Upper lobe of left lung (tissue), 6 donors: ENCODE data around the gene CALM3. TPM values are rescaled to one million over a fixed set of nuclear protein-coding genes. Genes with fewer than 3 reads are reported as not detected.

Experiments
- ATAC-seq, 2 donors: fragments of 200-7000 bp; cut with Tn5 transposase; one replicate each; pipeline ENCODE4 v1.9.1; 2022; ENCODE audit warnings: mild to moderate bottlenecking in 2 of 2, moderate library complexity in 2 of 2; ENCODE audit not compliant: low FRiP score in 2 of 2
- DNase-seq, 2 donors: peaks; one replicate each; pipeline ENCODE4 v3.0.0-alpha.2; 2019 to 2020
- H3K27ac ChIP-seq, 4 donors: fragments of 200-600 bp; sonication (generic); one replicate each; pipeline ENCODE4 v1.5.1; 2016 to 2019
- H3K27me3 ChIP-seq, 4 donors: fragments of 200-600 bp; sonication (generic); one replicate each; pipeline ENCODE4 v1.5.1; 2017 to 2019
- H3K36me3 ChIP-seq, 4 donors: fragments of 200-600 bp; sonication (generic); one replicate each; pipeline ENCODE4 v1.5.1; 2016 to 2019
- H3K4me1 ChIP-seq, 4 donors: fragments of 200-600 bp; sonication (generic); one replicate each; pipeline ENCODE4 v1.5.1; 2018 to 2019
- H3K4me3 ChIP-seq, 4 donors: fragments of 200-600 bp; sonication (generic); one replicate each; pipeline ENCODE4 v1.5.1; 2017 to 2019; ENCODE audit warnings: mild to moderate bottlenecking in 2 of 4, moderate library complexity in 1 of 4
- H3K9me3 ChIP-seq, 4 donors: fragments of 200-600 bp; sonication (generic); one replicate each; pipeline ENCODE4 v1.5.1; 2018 to 2019
- EP300 ChIP-seq, 4 donors: sonication (generic); formaldehyde crosslinking; IDR thresholded peaks; one replicate each; pipeline ENCODE4 v1.5.1; 2017; ENCODE audit warnings: antibody characterized with exemption in 4 of 4, control low read depth in 2 of 4
- POLR2A ChIP-seq, 4 donors: fragments of 450-650 bp; IDR thresholded peaks; one replicate each; pipeline ENCODE4 v1.5.1; 2016 to 2017; ENCODE audit warnings: antibody characterized with exemption in 4 of 4, mild to moderate bottlenecking in 2 of 4
- POLR2AphosphoS5 ChIP-seq, 2 donors: sonication (generic); formaldehyde crosslinking; IDR thresholded peaks; one replicate each; pipeline ENCODE4 v1.5.1; 2017; ENCODE audit warnings: antibody characterized with exemption in 2 of 2
- WGBS, 2 donors: methylation state at CpG; one replicate each; pipeline ENCODE4 v1.1.5; 2017 to 2018; 5-methylcytosine and 5-hydroxymethylcytosine counted together
- total RNA-seq, 6 donors: library from RNA; depleted of rRNA in 4 of 6; stranded (reverse); fragments of >200 nt in 4 of 6; gene quantifications; one replicate each; pipeline versions ENCODE4 v1.1.0 to v1.2.1, GENCODE V29; 2016 to 2021
- TF ChIP-seq, protein P1 (sequence below), 6 experiments: fragments of 450-650 bp in 4 of 6; fragments of 200-600 bp in 2 of 6; sonication (generic) in 2 of 6; IDR thresholded peaks; one replicate each; pipeline ENCODE4 v1.5.1; 2016 to 2019; ENCODE audit warnings: antibody characterized with exemption in 6 of 6
- donor health status: DM: no; HTN: no; CAD: no; lungs with moderate emphysema.
- donor health status: DM: no; HTN: yes; CAD: no; lungs with severe emphysema.

The CALM3 gene
- total RNA-seq, 6 donors from 2014 or later = 74.4 to 176 (median 123) TPM

DNA sequence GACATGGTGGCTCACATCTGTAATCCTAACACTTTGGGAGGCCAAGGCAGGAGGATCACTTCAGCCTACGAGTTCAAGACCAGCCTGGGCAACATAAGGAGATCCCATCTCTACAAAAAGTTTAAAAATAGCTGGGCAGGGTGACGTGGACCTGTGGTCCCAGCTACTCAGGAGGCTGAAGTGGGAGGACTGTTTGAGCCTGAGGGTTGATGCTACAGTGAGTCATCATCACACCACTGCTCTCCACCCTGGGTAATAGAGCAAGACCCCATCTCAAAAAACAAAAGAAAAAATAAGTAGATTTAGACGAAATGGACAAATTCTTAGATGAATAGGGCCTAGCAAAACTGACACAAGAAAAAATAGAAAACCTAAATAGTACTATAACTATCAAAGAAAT lies 45.3 kb downstream of the CALM3 start:
- ATAC-seq = no peak
- no peaks in the 10 kb centered on the region for H3K36me3 ChIP-seq
- no peak for DNase-seq
- H3K4me3 ChIP-seq = no peak overlapping the region
- peaks cover 0 to 5% (median 0%) of the 10 kb centered on the region in 4 donors for H3K9me3 ChIP-seq
- 82 to 85% methylated on average over 3 of the region's 3 CpGs for WGBS, 2 donors
- H3K27ac ChIP-seq = no peak overlapping the region
- peaks cover 0 to 18% (median 7%) of the 10 kb centered on the region in 4 donors for H3K27me3 ChIP-seq
- peaks cover 0 to 7% (median 0%) of the 10 kb centered on the region in 4 donors for H3K4me1 ChIP-seq
- TF ChIP-seq, protein P1, sequence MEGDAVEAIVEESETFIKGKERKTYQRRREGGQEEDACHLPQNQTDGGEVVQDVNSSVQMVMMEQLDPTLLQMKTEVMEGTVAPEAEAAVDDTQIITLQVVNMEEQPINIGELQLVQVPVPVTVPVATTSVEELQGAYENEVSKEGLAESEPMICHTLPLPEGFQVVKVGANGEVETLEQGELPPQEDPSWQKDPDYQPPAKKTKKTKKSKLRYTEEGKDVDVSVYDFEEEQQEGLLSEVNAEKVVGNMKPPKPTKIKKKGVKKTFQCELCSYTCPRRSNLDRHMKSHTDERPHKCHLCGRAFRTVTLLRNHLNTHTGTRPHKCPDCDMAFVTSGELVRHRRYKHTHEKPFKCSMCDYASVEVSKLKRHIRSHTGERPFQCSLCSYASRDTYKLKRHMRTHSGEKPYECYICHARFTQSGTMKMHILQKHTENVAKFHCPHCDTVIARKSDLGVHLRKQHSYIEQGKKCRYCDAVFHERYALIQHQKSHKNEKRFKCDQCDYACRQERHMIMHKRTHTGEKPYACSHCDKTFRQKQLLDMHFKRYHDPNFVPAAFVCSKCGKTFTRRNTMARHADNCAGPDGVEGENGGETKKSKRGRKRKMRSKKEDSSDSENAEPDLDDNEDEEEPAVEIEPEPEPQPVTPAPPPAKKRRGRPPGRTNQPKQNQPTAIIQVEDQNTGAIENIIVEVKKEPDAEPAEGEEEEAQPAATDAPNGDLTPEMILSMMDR (IDR thresholded peaks at IDR 0.05) = no peak
- TF ChIP-seq POLR2A (IDR thresholded peaks at IDR 0.05) = no peak
- no peak for TF ChIP-seq EP300 (IDR thresholded peaks at IDR 0.05)
- no peak for TF ChIP-seq POLR2AphosphoS5 (IDR thresholded peaks at IDR 0.05)

- Histone ChIP-seq H3K27ac (no peak overlapping the region), H3K4me1 (peaks cover 0 to 7% (median 0%) of the 10 kb centered on the region in 4 donors), H3K9me3 (peaks cover 0 to 5% (median 0%) of the 10 kb centered on the region in 4 donors), H3K27me3 (peaks cover 0 to 18% (median 7%) of the 10 kb centered on the region in 4 donors), H3K36me3 (no peaks in the 10 kb centered on the region), H3K4me3 (no peak overlapping the region)
- WGBS, 2 donors = 40 to 51% methylated on average over 16 to 48 of the region's 63 CpGs
- ATAC-seq = peak; percentile 32 to 63
- DNase-seq = peak in 1 of 2 donors; percentile 70
- TF ChIP-seq, protein P1 (IDR thresholded peaks at IDR 0.05) = no peak
- no peak for TF ChIP-seq POLR2A (IDR thresholded peaks at IDR 0.05)
Measured at GRCh38 chr19:46648060-46648960, 47.2 kb downstream of the CALM3 start.

DNA sequence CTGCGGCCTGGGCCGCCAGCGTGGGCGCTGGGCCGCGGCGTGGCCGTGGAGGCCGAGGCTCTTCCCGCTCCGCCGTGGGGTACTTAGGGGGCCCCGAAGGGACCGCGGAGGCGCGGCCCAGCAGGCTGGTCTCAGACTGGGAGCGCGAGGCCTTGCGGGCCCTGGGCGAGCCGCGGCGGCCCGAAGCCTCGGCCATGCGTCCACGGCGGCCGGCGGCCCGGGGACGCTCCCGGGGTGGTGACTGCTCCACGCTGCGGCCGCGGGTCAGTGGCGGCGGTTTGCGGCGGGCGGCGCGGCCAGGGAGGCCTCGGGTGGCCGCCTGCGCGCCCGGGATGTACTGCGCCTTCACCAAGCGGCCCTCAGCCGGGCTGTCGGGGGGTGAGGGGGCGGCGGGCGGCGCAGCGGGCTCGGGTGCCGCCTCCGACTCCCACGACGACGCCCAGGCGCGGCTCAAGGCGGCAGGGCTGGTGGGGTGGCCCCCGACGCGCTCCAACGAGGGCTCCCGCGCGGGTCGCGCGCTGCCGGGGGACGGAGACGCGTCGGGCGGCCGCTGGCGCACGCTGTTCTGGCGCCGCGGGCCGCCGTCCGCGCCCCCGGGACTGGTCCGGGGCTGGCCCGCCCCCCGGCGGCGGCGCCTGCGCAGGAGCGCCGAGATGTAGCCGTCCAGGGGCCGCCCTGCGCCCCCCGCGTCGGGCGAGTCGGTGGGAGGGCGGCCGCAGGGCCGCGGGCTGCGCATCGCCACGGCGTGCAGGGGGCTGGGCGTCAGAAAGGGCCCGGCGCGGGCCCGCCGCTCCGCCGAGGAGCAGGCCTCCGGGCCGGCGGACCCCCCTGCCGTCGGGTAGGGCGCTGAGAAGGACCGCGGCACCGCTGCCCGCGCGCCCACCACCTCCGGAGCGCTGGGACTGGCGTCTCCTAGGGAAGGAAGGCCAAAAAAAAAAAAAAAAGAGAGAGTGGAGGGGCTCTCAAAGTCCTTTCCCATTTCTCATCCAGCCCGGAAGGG lies 48.1 kb downstream of the CALM3 start:
- Histone ChIP-seq H3K4me1 (peaks cover 0 to 7% (median 0%) of the 10 kb centered on the region in 4 donors), H3K27ac (no peak overlapping the region), H3K4me3 (no peak overlapping the region), H3K27me3 (peaks cover 0 to 18% (median 7%) of the 10 kb centered on the region in 4 donors), H3K9me3 (peaks cover 0 to 5% (median 0%) of the 10 kb centered on the region in 4 donors), H3K36me3 (no peaks in the 10 kb centered on the region)
- no peak for ATAC-seq
- no peak for TF ChIP-seq POLR2A (IDR thresholded peaks at IDR 0.05)
- TF ChIP-seq, protein P1 (IDR thresholded peaks at IDR 0.05) = no peak
- no peak for TF ChIP-seq POLR2AphosphoS5 (IDR thresholded peaks at IDR 0.05)
- no peak for TF ChIP-seq EP300 (IDR thresholded peaks at IDR 0.05)
- 29 to 31% methylated on average over 15 to 39 of the region's 144 CpGs for WGBS, 2 donors
- peak in 1 of 2 donors; percentile 76 for DNase-seq

- Histone ChIP-seq H3K4me1 (peaks cover 0 to 7% (median 0%) of the 10 kb centered on the region in 4 donors), H3K4me3 (no peak overlapping the region), H3K36me3 (no peaks in the 10 kb centered on the region), H3K27ac (no peak overlapping the region), H3K27me3 (peaks cover 0 to 18% (median 7%) of the 10 kb centered on the region in 4 donors), H3K9me3 (peaks cover 0 to 5% (median 0%) of the 10 kb centered on the region in 4 donors)
- no peak for TF ChIP-seq EP300 (IDR thresholded peaks at IDR 0.05)
- TF ChIP-seq POLR2A (IDR thresholded peaks at IDR 0.05) = no peak
- TF ChIP-seq POLR2AphosphoS5 (IDR thresholded peaks at IDR 0.05) = no peak
- TF ChIP-seq, protein P1 (IDR thresholded peaks at IDR 0.05) = no peak
- WGBS, 2 donors = 87 to 88% methylated on average over 7 of the region's 7 CpGs
- DNase-seq = no peak
- no peak for ATAC-seq
Measured at GRCh38 chr19:46650445-46650844, 49.3 kb downstream of the CALM3 start.
